GM18507 (cell line): ENCODE data around the gene RABGGTA.
"Not testable (repeated sequence)": the region's sequence is repeated elsewhere in the genome, so short reads cannot be mapped to it uniquely, and the experiment has no call there.

Experiments used
- DNase-seq: peaks from one replicate; pipeline ENCODE4 v3.0.0; 2011; ENCODE audit warnings: low read depth; ENCODE audit not compliant: insufficient read length; ENCODE audit errors: extremely low spot score
- FAIRE-seq: peaks from 2 replicates; lab custom pipeline; 2011; peaks lifted over from hg19 to GRCh38; lab: Jason Lieb, UNC

Gene RABGGTA

GRCh38 chr14:24231263-24232120 lies 39.9 kb downstream of the RABGGTA start:
- FAIRE-seq: no peak
- no peak for DNase-seq

- no peak for DNase-seq
- FAIRE-seq: no peak
Measured at GRCh38 chr14:24228902-24229301, 42.5 kb downstream of the RABGGTA start.

- no peak for DNase-seq
- FAIRE-seq: no peak
Measured at GRCh38 chr14:24226473-24226872, 44.9 kb downstream of the RABGGTA start.

GRCh38 chr14:24224618-24225071 lies 46.8 kb downstream of the RABGGTA start:
- FAIRE-seq: no peak
- DNase-seq: no peak

- DNase-seq, FAIRE-seq: not testable (repeated sequence)
Measured at GRCh38 chr14:24222987-24223386, 48.4 kb downstream of the RABGGTA start.

GRCh38 chr14:24219521-24219920 lies 51.9 kb downstream of the RABGGTA start:
- DNase-seq (no peak), FAIRE-seq (no peak)

GRCh38 chr14:24219080-24219479 lies 52.3 kb downstream of the RABGGTA start:
- DNase-seq (no peak), FAIRE-seq (no peak)

- DNase-seq, FAIRE-seq: not testable (repeated sequence)
Measured at GRCh38 chr14:24216876-24217275, 54.5 kb downstream of the RABGGTA start.

- no peak for FAIRE-seq
Measured at GRCh38 chr14:24216345-24216699, 55.1 kb downstream of the RABGGTA start.

More at GRCh38 chr14:24216345-24216699, 55.1 kb downstream of the RABGGTA start:
- no peak for DNase-seq
